BLaER1 (cell line): Measurements from ENCODE around the gene DHX35.
A peak's percentile ranks its signal among the peaks of the same experiment; 100 is the strongest.

Experiments
- H3K27ac ChIP-seq: shearing (Covaris generic); formaldehyde crosslinking; 2 replicates; pipeline ENCODE4 v1.8.1; 2022
- H3K27me3 ChIP-seq: shearing (Covaris generic); formaldehyde crosslinking; 2 replicates; pipeline ENCODE4 v1.8.1; 2022
- H3K36me3 ChIP-seq: shearing (Covaris generic); formaldehyde crosslinking; 2 replicates; pipeline ENCODE4 v1.8.1; 2022
- H3K4me1 ChIP-seq: shearing (Covaris generic); formaldehyde crosslinking; 2 replicates; pipeline ENCODE4 v1.8.1; 2022
- H3K4me2 ChIP-seq: shearing (Covaris generic); formaldehyde crosslinking; 2 replicates; pipeline ENCODE4 v1.8.1; 2022
- H3K4me3 ChIP-seq: shearing (Covaris generic); formaldehyde crosslinking; 2 replicates; pipeline ENCODE4 v1.8.1; 2022
- H3K9ac ChIP-seq: shearing (Covaris generic); formaldehyde crosslinking; 2 replicates; pipeline ENCODE4 v1.8.1; 2022
- H3K9me3 ChIP-seq: shearing (Covaris generic); formaldehyde crosslinking; 2 replicates; pipeline ENCODE4 v1.8.1; 2022
- H4K20me1 ChIP-seq: shearing (Covaris generic); formaldehyde crosslinking; 2 replicates; pipeline ENCODE4 v1.8.1; 2022
- Cebpa-rat ChIP-seq: shearing (Covaris generic); IDR thresholded peaks from 2 replicates; pipeline ENCODE4 v1.8.1; 2022

The DHX35 gene

GRCh38 chr20:38969708-38970107 is 7.6 kb downstream of the DHX35 start:
- Histone ChIP-seq H3K9me3 (no peaks in the 10 kb centered on the region), H3K27ac (no peak overlapping the region), H3K4me2 (no peak overlapping the region), H3K27me3 (no peaks in the 10 kb centered on the region), H3K4me1 (no peaks in the 10 kb centered on the region), H4K20me1 (0 out of 2 replicates have a peak, but pooled peaks cover 20% of the 10 kb centered on the region), H3K9ac (no peak overlapping the region), H3K36me3 (peaks cover 71% of the 10 kb centered on the region), H3K4me3 (no peak overlapping the region)
- no peak for TF ChIP-seq Cebpa-rat

GRCh38 chr20:38970302-38970701 is 8.2 kb downstream of the DHX35 start:
- H3K9ac ChIP-seq, result no peak overlapping the region
- H3K4me1 ChIP-seq, result no peaks in the 10 kb centered on the region
- H3K9me3 ChIP-seq, result no peaks in the 10 kb centered on the region
- no peaks in the 10 kb centered on the region for H3K27me3 ChIP-seq
- no peak overlapping the region for H3K4me2 ChIP-seq
- TF ChIP-seq Cebpa-rat, result no peak
- H4K20me1 ChIP-seq, result 0 out of 2 replicates have a peak, but pooled peaks cover 20% of the 10 kb centered on the region
- no peak overlapping the region for H3K4me3 ChIP-seq
- H3K36me3 ChIP-seq, result peaks cover 69% of the 10 kb centered on the region
- H3K27ac ChIP-seq, result no peak overlapping the region

- TF ChIP-seq Cebpa-rat, result no peak
- H3K9me3 ChIP-seq, result no peaks in the 10 kb centered on the region
- H3K9ac ChIP-seq, result no peak overlapping the region
- H3K4me1 ChIP-seq, result no peaks in the 10 kb centered on the region
- H3K36me3 ChIP-seq, result peaks cover 81% of the 10 kb centered on the region
- no peaks in the 10 kb centered on the region for H3K27me3 ChIP-seq
- H4K20me1 ChIP-seq, result 0 out of 2 replicates have a peak, but pooled peaks cover 6% of the 10 kb centered on the region
- H3K4me3 ChIP-seq, result no peak overlapping the region
- no peak overlapping the region for H3K27ac ChIP-seq
- H3K4me2 ChIP-seq, result no peak overlapping the region
These were observed 11.0 kb downstream of the DHX35 start for GRCh38 chr20:38973107-38973506.

DNA sequence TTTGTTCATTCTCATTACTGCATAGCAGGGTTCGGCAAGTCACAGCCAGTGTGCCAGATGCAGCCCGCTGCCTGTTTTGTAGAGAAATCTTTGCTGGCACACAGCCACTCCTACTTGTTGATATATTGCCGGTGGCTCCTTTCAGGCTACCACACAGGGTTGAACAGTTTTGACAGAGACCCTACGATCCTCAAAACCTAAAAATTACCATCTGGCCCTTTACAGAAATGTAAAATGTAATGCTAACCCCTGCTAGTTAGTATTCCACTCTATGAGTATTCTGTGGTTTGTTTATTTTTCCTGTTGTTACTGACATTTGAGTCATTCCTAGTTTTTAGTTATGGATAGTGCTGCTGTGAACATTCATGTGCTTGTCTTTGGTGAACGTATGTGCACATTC is 11.5 kb downstream of the DHX35 start:
- Histone ChIP-seq H3K4me3 (no peak overlapping the region), H3K36me3 (peaks cover 78% of the 10 kb centered on the region), H3K9ac (no peak overlapping the region), H3K9me3 (no peaks in the 10 kb centered on the region), H4K20me1 (0 out of 2 replicates have a peak, but pooled peaks cover under 1% of the 10 kb centered on the region), H3K27ac (no peak overlapping the region), H3K4me2 (no peak overlapping the region), H3K27me3 (no peaks in the 10 kb centered on the region), H3K4me1 (no peaks in the 10 kb centered on the region)
- TF ChIP-seq Cebpa-rat, result no peak

DNA sequence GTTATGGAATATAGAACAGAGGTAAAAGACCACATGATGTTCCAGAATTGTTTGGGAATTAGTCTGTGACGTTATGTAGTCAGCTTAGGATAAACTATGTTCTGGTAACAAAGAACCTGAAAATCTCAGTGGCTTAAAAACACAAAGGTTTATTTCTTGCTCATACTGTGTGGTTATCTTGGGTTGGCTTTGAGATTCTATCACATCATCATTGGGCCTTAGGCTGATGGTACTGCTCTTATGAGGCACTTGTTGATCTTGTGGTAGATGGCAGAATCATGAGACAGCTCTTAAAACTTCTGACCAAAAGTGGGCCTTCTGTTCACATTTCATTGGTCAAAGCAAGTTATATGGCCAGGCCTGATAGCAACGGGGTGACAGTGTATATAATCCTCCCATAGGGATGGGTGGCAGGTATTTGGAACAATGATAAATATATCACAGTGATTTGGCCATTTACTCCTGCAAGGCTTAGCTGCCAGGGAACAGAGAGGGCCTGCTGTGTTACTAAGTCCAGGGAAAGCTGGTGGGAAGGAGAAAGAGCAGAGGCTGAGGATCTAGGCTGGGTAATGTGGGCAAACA is 13.5 kb downstream of the DHX35 start:
- Histone ChIP-seq H3K9me3 (no peaks in the 10 kb centered on the region), H3K4me3 (no peak overlapping the region), H3K27ac (no peak overlapping the region), H3K4me1 (no peaks in the 10 kb centered on the region), H4K20me1 (no peaks in the 10 kb centered on the region), H3K36me3 (peaks cover 61% of the 10 kb centered on the region), H3K27me3 (no peaks in the 10 kb centered on the region), H3K4me2 (no peak overlapping the region), H3K9ac (no peak overlapping the region)
- no peak for TF ChIP-seq Cebpa-rat

GRCh38 chr20:38979434-38979833 is 17.3 kb downstream of the DHX35 start:
- no peak for TF ChIP-seq Cebpa-rat
- H3K36me3 ChIP-seq, result peaks cover 44% of the 10 kb centered on the region

DNA sequence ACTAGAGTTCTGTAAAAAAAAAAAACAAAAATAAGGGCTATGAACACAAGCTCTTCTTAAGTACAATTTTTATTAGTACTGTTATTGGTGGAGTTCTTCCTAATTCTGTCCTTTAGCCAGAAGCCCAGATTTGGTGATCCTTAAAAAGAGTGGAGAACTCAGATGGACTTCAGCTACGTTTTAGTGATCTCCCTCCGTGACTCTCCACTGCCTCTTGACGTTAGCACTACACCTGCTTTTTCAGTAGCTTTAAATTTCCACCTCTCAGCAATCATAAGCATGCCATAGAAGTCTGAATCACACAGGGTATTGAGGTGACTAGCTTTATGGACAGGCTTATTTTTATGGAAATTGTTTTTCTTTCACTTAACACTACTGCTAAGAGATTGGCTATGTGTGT is 17.7 kb downstream of the DHX35 start:
- no peak for TF ChIP-seq Cebpa-rat
- Histone ChIP-seq H3K9ac (no peak overlapping the region), H3K4me3 (no peak overlapping the region), H3K27ac (no peak overlapping the region), H3K36me3 (peaks cover 40% of the 10 kb centered on the region), H3K4me1 (peaks cover 3% of the 10 kb centered on the region), H3K27me3 (no peaks in the 10 kb centered on the region), H3K4me2 (no peak overlapping the region), H3K9me3 (no peaks in the 10 kb centered on the region), H4K20me1 (no peaks in the 10 kb centered on the region)

More at GRCh38 chr20:38979434-38979833, 17.3 kb downstream of the DHX35 start:
- Histone ChIP-seq H3K9me3 (no peaks in the 10 kb centered on the region), H3K4me1 (no peaks in the 10 kb centered on the region), H3K9ac (no peak overlapping the region), H3K4me2 (no peak overlapping the region), H3K27me3 (no peaks in the 10 kb centered on the region), H3K4me3 (no peak overlapping the region), H3K27ac (no peak overlapping the region), H4K20me1 (no peaks in the 10 kb centered on the region)

GRCh38 chr20:38982291-38982690 is 20.1 kb downstream of the DHX35 start:
- no peaks in the 10 kb centered on the region for H3K9me3 ChIP-seq
- H3K27me3 ChIP-seq, result no peaks in the 10 kb centered on the region
- peaks cover 25% of the 10 kb centered on the region for H3K4me1 ChIP-seq
- H3K36me3 ChIP-seq, result peaks cover 25% of the 10 kb centered on the region
- TF ChIP-seq Cebpa-rat, result no peak
- H3K4me2 ChIP-seq, result no peak overlapping the region
- no peak overlapping the region for H3K9ac ChIP-seq
- no peaks in the 10 kb centered on the region for H4K20me1 ChIP-seq
- no peak overlapping the region for H3K27ac ChIP-seq
- no peak overlapping the region for H3K4me3 ChIP-seq

GRCh38 chr20:38985060-38985459 is 22.9 kb downstream of the DHX35 start:
- peaks cover 38% of the 10 kb centered on the region for H3K4me1 ChIP-seq
- H3K4me2 ChIP-seq, result peak overlapping the region; percentile 39
- H3K36me3 ChIP-seq, result peaks cover 27% of the 10 kb centered on the region
- no peaks in the 10 kb centered on the region for H3K27me3 ChIP-seq
- no peak overlapping the region for H3K27ac ChIP-seq
- TF ChIP-seq Cebpa-rat, result no peak
- H4K20me1 ChIP-seq, result no peaks in the 10 kb centered on the region
- no peaks in the 10 kb centered on the region for H3K9me3 ChIP-seq
- peak overlapping the region; percentile 9; the same call in 1 of the 2 replicates for H3K9ac ChIP-seq
- H3K4me3 ChIP-seq, result no peak overlapping the region

- peaks cover 33% of the 10 kb centered on the region for H3K36me3 ChIP-seq
- H3K4me3 ChIP-seq, result no peak overlapping the region
- TF ChIP-seq Cebpa-rat, result no peak
- H3K27me3 ChIP-seq, result no peaks in the 10 kb centered on the region
- H3K4me1 ChIP-seq, result peaks cover 38% of the 10 kb centered on the region
- H3K27ac ChIP-seq, result no peak overlapping the region
- no peak overlapping the region for H3K9ac ChIP-seq
- H3K9me3 ChIP-seq, result no peaks in the 10 kb centered on the region
- no peaks in the 10 kb centered on the region for H4K20me1 ChIP-seq
- H3K4me2 ChIP-seq, result peak overlapping the region; percentile 39
These were observed 23.5 kb downstream of the DHX35 start for GRCh38 chr20:38985603-38986170.
